ENCODE results near the gene QSER1. TPM values are rescaled to one million over a fixed set of nuclear protein-coding genes. Genes with fewer than 3 reads are reported as not detected.
"Not testable (repeated sequence)": the region's sequence is repeated elsewhere in the genome, so short reads cannot be mapped to it uniquely, and the experiment has no call there.

QSER1 gene
- total and polyA plus RNA-seq, 2 donors: 6.1 to 78.0 TPM

GRCh38 chr11:32883421-32883820, 9.2 kb upstream of the QSER1 start:
- no peak for DNase-seq (ENCODE audit: extremely low spot score)
- Histone ChIP-seq H3K36me3 (ENCODE audit: insufficient read depth) (no peaks in the 10 kb centered on the region), H3K4me1 (ENCODE audit: insufficient read depth) (no peaks in the 10 kb centered on the region), H3K27ac (ENCODE audit: low read depth) (no peak overlapping the region), H3K4me3 (ENCODE audit: low read depth, low read length) (no peak overlapping the region)
- WGBS: 87% methylated on average over 3 of the region's 3 CpGs

GRCh38 chr11:32884023-32884422, 8.6 kb upstream of the QSER1 start:
- 79% methylated on average over 3 of the region's 3 CpGs for WGBS
- H3K27ac ChIP-seq (ENCODE audit: low read depth): no peak overlapping the region
- no peak overlapping the region for H3K4me3 ChIP-seq (ENCODE audit: low read depth, low read length)
- no peak for DNase-seq (ENCODE audit: extremely low spot score)
- H3K36me3 ChIP-seq (ENCODE audit: insufficient read depth): no peaks in the 10 kb centered on the region
- H3K4me1 ChIP-seq (ENCODE audit: insufficient read depth): no peaks in the 10 kb centered on the region

- no peaks in the 10 kb centered on the region for H3K4me1 ChIP-seq (ENCODE audit: insufficient read depth)
- H3K36me3 ChIP-seq (ENCODE audit: insufficient read depth): no peaks in the 10 kb centered on the region
- no peak for DNase-seq (ENCODE audit: extremely low spot score)
- H3K4me3 ChIP-seq (ENCODE audit: low read depth, low read length): no peak overlapping the region
- WGBS: 85% methylated on average over 3 of the region's 3 CpGs
- no peak overlapping the region for H3K27ac ChIP-seq (ENCODE audit: low read depth)
Measured at GRCh38 chr11:32884770-32885384, 7.7 kb upstream of the QSER1 start.

GRCh38 chr11:32885556-32885955, 7.1 kb upstream of the QSER1 start:
- Histone ChIP-seq H3K4me3 (ENCODE audit: low read depth, low read length) (no peak overlapping the region), H3K36me3 (ENCODE audit: insufficient read depth) (no peaks in the 10 kb centered on the region), H3K4me1 (ENCODE audit: insufficient read depth) (no peaks in the 10 kb centered on the region), H3K27ac (ENCODE audit: low read depth) (no peak overlapping the region)
- no peak for DNase-seq (ENCODE audit: extremely low spot score)
- WGBS: 86% methylated on average over 9 of the region's 9 CpGs

- Histone ChIP-seq H3K4me3 (ENCODE audit: low read depth, low read length) (no peak overlapping the region), H3K36me3 (ENCODE audit: insufficient read depth) (no peaks in the 10 kb centered on the region), H3K4me1 (ENCODE audit: insufficient read depth) (no peaks in the 10 kb centered on the region), H3K27ac (ENCODE audit: low read depth) (no peak overlapping the region)
- WGBS: 92% methylated on average over 3 of the region's 3 CpGs
- DNase-seq (ENCODE audit: extremely low spot score): no peak
Measured at GRCh38 chr11:32886180-32886579, 6.4 kb upstream of the QSER1 start.

- H3K36me3 ChIP-seq (ENCODE audit: insufficient read depth); H3K27ac ChIP-seq (ENCODE audit: low read depth): not testable (repeated sequence)
- 94% methylated on average over 20 of the region's 20 CpGs for WGBS
Measured at GRCh38 chr11:32887707-32888383, 4.8 kb upstream of the QSER1 start.

GRCh38 chr11:32888384-32888710, 4.3 kb upstream of the QSER1 start:
- 96% methylated on average over 17 of the region's 17 CpGs for WGBS

More at GRCh38 chr11:32887707-32888383, 4.8 kb upstream of the QSER1 start:
- H3K4me3 ChIP-seq (ENCODE audit: low read depth, low read length); H3K4me1 ChIP-seq (ENCODE audit: insufficient read depth); DNase-seq (ENCODE audit: extremely low spot score): not testable (repeated sequence)

GRCh38 chr11:32888805-32889204, 3.8 kb upstream of the QSER1 start:
- Histone ChIP-seq H3K36me3 (ENCODE audit: insufficient read depth) (no peaks in the 10 kb centered on the region), H3K27ac (ENCODE audit: low read depth) (no peak overlapping the region), H3K4me3 (ENCODE audit: low read depth, low read length) (no peak overlapping the region), H3K4me1 (ENCODE audit: insufficient read depth) (no peaks in the 10 kb centered on the region)
- no peak for DNase-seq (ENCODE audit: extremely low spot score)

More at GRCh38 chr11:32888384-32888710, 4.3 kb upstream of the QSER1 start:
- H3K36me3 ChIP-seq (ENCODE audit: insufficient read depth); DNase-seq (ENCODE audit: extremely low spot score); H3K4me3 ChIP-seq (ENCODE audit: low read depth, low read length); H3K4me1 ChIP-seq (ENCODE audit: insufficient read depth); H3K27ac ChIP-seq (ENCODE audit: low read depth): not testable (repeated sequence)

GRCh38 chr11:32890843-32891656, 1.6 kb upstream of the QSER1 start:
- WGBS: 56% methylated on average over 11 of the region's 11 CpGs
- Histone ChIP-seq H3K4me3 (ENCODE audit: low read depth, low read length) (no peak overlapping the region), H3K36me3 (ENCODE audit: insufficient read depth) (no peaks in the 10 kb centered on the region), H3K4me1 (ENCODE audit: insufficient read depth) (no peaks in the 10 kb centered on the region), H3K27ac (ENCODE audit: low read depth) (no peak overlapping the region)
- DNase-seq (ENCODE audit: extremely low spot score): no peak

- Histone ChIP-seq H3K27ac (ENCODE audit: low read depth) (no peak overlapping the region), H3K4me1 (ENCODE audit: insufficient read depth) (no peaks in the 10 kb centered on the region), H3K4me3 (ENCODE audit: low read depth, low read length) (peak overlapping the region; percentile 100), H3K36me3 (ENCODE audit: insufficient read depth) (no peaks in the 10 kb centered on the region)
- no peak for DNase-seq (ENCODE audit: extremely low spot score)
- 10% methylated on average over 10 of the region's 10 CpGs for WGBS
Measured at GRCh38 chr11:32891657-32892354, 805 bp upstream of the QSER1 start.

GRCh38 chr11:32893093-32893342, 407 bp downstream of the QSER1 start:
- under 1% methylated on average over 32 of the region's 32 CpGs for WGBS
- no peaks in the 10 kb centered on the region for H3K4me1 ChIP-seq (ENCODE audit: insufficient read depth)
- H3K4me3 ChIP-seq (ENCODE audit: low read depth, low read length): peak overlapping the region; percentile 100
- no peak for DNase-seq (ENCODE audit: extremely low spot score)
- peak overlapping the region; percentile 95 for H3K27ac ChIP-seq (ENCODE audit: low read depth)
- H3K36me3 ChIP-seq (ENCODE audit: insufficient read depth): no peaks in the 10 kb centered on the region

- under 1% methylated on average over 66 of the region's 66 CpGs for WGBS
- H3K27ac ChIP-seq (ENCODE audit: low read depth): peak overlapping the region; percentile 95
- no peaks in the 10 kb centered on the region for H3K36me3 ChIP-seq (ENCODE audit: insufficient read depth)
- DNase-seq (ENCODE audit: extremely low spot score): no peak
- no peaks in the 10 kb centered on the region for H3K4me1 ChIP-seq (ENCODE audit: insufficient read depth)
- peak overlapping the region; percentile 100 for H3K4me3 ChIP-seq (ENCODE audit: low read depth, low read length)
Measured at GRCh38 chr11:32893343-32894148, 935 bp downstream of the QSER1 start.

- H3K4me3 ChIP-seq (ENCODE audit: low read depth, low read length): peak overlapping the region; percentile 100
- DNase-seq (ENCODE audit: extremely low spot score): no peak
- 5% methylated on average over 14 of the region's 14 CpGs for WGBS
- no peaks in the 10 kb centered on the region for H3K4me1 ChIP-seq (ENCODE audit: insufficient read depth)
- no peak overlapping the region for H3K27ac ChIP-seq (ENCODE audit: low read depth)
- H3K36me3 ChIP-seq (ENCODE audit: insufficient read depth): no peaks in the 10 kb centered on the region
Measured at GRCh38 chr11:32894149-32894827, 1.7 kb downstream of the QSER1 start.
